AG09319 (cell line): ENCODE results near the gene DNAJB12.
A peak's percentile ranks its signal among the peaks of the same experiment; 100 is the strongest.

Source experiments
- DNase-seq: peaks from one replicate; pipeline ENCODE4 v3.0.0-alpha.2; 2010; ENCODE audit warnings: low read depth; ENCODE audit errors: extremely low read depth
- TF ChIP-seq, protein P1 (sequence below): IDR thresholded peaks from 2 replicates; pipeline ENCODE4 v1.5.1; 2011; ENCODE audit warnings: low read depth, mild to moderate bottlenecking, inconsistent platforms, low read length, moderate library complexity

Gene DNAJB12

DNA sequence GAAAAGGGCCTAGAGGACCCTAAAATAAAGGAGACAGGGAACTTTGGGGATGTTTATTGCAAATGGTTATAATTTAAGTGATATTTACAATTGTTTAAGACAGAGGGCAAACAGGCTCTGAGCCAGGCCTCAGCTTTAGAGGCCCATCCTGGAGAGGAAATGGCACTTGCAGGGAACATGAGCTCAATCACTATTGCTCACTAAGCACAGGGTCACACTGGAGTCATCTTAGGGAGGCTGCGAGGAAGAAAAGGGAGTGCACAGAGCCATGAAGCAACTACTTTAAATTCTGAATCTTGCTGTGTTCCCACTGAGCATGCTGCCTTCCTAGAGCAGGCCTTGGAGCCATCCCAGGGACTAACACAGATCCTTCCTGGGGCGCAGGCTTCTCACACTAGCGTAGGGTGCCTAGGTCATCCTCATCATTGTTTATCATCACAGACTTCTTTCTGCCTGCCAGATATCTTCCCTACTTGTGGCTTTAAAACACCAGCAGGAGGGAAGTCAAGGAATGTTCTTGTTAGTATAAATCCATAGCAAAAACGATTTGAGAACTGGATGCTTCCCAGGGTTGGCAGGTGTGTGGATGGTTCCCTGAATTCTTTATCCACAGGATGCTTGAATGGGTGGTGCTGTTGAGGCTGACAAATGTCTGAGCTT is 12.7 kb upstream of the DNAJB12 start:
- TF ChIP-seq, protein P1, sequence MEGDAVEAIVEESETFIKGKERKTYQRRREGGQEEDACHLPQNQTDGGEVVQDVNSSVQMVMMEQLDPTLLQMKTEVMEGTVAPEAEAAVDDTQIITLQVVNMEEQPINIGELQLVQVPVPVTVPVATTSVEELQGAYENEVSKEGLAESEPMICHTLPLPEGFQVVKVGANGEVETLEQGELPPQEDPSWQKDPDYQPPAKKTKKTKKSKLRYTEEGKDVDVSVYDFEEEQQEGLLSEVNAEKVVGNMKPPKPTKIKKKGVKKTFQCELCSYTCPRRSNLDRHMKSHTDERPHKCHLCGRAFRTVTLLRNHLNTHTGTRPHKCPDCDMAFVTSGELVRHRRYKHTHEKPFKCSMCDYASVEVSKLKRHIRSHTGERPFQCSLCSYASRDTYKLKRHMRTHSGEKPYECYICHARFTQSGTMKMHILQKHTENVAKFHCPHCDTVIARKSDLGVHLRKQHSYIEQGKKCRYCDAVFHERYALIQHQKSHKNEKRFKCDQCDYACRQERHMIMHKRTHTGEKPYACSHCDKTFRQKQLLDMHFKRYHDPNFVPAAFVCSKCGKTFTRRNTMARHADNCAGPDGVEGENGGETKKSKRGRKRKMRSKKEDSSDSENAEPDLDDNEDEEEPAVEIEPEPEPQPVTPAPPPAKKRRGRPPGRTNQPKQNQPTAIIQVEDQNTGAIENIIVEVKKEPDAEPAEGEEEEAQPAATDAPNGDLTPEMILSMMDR: no peak
- DNase-seq: no peak

DNA sequence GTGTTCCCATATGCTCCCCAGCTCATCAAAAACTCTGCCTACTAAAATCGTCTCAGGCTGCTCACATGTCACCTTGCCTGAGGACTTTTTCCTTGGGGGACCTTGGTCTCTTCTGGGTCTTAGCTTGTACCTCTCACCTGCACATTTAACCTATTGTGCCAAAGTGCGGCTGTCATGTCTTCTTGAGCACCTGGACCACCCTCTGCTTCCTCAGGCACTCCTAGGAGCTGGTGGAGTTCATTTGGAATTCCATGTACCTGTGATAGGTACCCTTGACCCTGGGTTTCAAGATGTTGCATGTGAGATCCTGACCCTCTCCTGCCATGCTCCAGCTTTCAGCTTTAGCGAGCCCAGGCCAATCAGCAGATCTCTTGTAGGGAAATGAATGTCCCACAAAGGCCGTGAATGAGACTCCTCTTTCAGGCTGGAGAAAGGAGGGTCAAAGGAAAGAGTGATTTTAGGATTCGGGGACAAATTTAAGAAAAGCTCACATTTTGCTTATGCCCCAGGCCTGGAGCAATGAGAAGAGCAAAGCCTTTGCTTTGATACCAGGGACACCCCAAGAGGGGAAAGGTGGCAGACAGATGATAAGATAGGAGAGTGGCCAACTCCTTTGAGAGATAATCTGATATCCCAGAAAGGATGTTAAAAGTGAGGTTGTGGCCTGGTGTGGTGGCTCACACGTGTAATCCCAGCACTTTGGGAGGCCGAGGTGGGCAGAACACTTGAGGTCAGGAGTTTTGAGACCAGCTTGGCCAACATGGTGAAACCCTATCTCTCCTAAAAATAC is 10.6 kb upstream of the DNAJB12 start:
- DNase-seq: no peak

DNA sequence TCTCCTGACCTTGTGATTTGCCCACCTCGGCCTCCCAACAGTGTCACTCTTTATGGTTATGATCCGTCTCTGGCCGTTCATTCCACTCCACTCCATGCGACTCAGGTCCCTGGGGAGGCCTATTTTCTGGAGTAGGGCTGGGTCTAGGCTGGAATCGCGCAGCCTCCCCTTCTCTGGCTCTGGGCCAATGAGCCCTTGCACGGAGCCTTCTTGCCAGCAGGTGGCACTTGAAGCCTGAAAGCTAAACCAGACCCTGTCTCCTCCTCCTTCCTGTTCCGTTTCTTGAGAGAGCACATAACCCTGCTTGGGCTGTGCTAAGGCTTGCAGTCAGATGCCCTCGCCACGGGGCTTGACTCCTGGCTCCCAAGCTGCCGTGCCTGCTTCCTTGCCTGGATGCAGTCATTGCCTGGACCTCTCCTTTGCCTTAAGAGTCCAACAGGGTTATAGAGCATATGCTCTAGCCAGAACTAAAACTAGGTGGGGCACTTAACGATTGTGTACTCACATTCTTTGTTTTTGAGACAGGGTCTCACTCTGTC is 9.6 kb upstream of the DNAJB12 start:
- peak; percentile 85 for DNase-seq

More for the DNA sequence above, 10.6 kb upstream of the DNAJB12 start:
- TF ChIP-seq, protein P1: no peak

DNA sequence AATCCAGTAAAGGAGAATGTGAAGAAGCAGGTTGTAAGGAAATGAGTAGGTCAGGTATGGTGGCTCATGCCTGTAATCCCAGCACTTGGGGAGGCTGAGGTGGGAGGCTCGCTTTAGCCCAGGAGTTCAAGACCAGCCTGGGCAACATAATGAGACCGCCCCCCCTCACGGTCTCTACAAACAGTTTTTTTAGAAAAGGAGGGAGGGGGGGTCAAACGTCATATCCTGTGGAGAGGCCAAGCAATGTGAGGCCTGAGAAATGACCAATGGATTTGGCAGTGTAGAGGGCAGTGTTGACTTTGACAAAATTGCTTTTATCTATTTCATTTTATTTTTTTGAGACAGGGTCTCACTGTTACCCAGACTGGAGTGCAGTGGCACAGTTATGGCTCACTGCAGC is 2.3 kb upstream of the DNAJB12 start:
- DNase-seq: no peak

More for the DNA sequence above, 9.6 kb upstream of the DNAJB12 start:
- TF ChIP-seq, protein P1: peak; percentile 95

DNA sequence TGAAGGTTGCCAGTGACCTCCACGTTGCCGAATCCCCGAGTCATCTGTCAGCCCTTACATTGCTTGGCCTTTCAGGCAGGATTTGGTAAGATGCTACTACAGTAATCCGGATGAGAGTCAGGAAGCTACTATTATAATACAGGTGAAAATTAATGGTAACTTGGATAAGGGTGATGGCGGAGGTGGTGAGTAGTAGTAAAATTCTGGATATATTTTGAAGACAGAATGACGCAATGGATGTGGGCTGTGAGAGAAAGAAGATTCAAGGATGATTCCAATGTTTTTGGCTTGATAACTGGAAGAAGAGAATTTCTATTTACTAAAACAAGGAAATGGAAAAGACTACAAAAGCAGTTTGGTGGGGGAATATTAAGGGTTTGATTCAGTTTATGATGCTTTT is 1.4 kb upstream of the DNAJB12 start:
- no peak for DNase-seq
- TF ChIP-seq, protein P1: no peak

More for the DNA sequence above, 2.3 kb upstream of the DNAJB12 start:
- TF ChIP-seq, protein P1: no peak

DNA sequence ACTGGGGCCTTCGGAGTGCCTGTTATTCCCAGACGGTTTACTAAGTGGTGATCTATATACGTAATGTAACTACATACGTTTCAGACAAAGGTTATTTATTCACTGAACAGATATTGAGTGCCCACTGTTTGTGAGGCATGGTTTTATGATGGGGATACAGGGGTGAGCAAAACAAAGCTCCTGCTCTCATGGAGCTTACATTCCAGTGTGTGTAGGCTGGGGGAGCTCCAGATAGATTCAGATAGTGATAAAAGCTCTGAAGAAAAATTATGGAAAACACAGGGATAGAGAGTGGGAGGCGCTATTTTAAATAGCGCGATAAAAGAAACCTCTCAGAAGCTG is 466 bp upstream of the DNAJB12 start:
- DNase-seq: no peak
- TF ChIP-seq, protein P1: no peak

DNA sequence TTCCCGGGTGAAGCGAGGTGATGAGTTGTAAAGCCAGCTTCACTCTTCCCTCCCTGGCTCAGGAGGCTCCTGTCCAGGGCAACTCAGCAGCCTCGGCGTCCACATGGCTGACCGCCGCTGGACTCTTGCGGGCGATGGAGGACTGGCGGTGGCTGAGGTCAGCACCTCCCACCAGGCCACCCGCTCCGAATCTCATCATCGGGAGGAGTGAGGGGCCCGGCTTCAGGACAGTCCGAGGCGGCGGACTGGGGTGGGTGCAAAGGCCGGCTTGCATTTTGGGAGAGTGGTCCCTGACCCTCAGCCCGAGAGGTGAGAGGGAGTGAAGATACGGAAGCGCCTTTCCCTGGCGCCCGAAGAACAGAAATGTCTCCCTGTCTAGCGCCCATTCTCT is 759 bp downstream of the DNAJB12 start:
- TF ChIP-seq, protein P1: no peak
- DNase-seq: no peak
